DND-41 (cell line): ENCODE data around the gene LMNTD1.

Experiments used
- CTCF ChIP-seq: IDR thresholded peaks from 2 replicates; pipeline ENCODE4 v1.5.1; 2012; ENCODE audit warnings: borderline replicate concordance, low read length, moderate library complexity, mild to moderate bottlenecking; ENCODE audit not compliant: poor library complexity, severe bottlenecking; ENCODE audit errors: extremely low read depth
- EZH2 ChIP-seq: IDR thresholded peaks from 3 replicates; pipeline ENCODE4 v1.6.1; 2012; ENCODE audit warnings: borderline replicate concordance, low read depth, mild to moderate bottlenecking, moderate library complexity, low read length, inconsistent platforms; ENCODE audit not compliant: severe bottlenecking

- no peak for TF ChIP-seq EZH2
- no peak for TF ChIP-seq CTCF
These were observed 57.6 kb downstream of the LMNTD1 start for GRCh38 chr12:25495331-25496097.
